SU-DHL-6 (cell line): ENCODE data around the gene LRRC46.

Experiments
- H2AFZ ChIP-seq: fragments of 200-600 bp; sonication (generic); 2 replicates; pipeline ENCODE4 v1.6.1; 2014; ENCODE audit warnings: low read depth, mild to moderate bottlenecking, moderate library complexity, mixed read lengths, antibody characterized with exemption, low read length; ENCODE audit not compliant: severe bottlenecking
- H3F3A ChIP-seq: fragments of 200-600 bp; shearing (Covaris generic); 2 replicates; pipeline ENCODE4 v1.6.0; 2016; ENCODE audit warnings: antibody characterized with exemption, mild to moderate bottlenecking; ENCODE audit not compliant: insufficient read depth
- H3K27ac ChIP-seq: fragments of 200-600 bp; sonication (generic); 2 replicates; pipeline ENCODE4 v1.5.1; 2016; ENCODE audit warnings: low read depth, mild to moderate bottlenecking, low read length, moderate library complexity, mixed read lengths
- H3K27me3 ChIP-seq: fragments of 200-600 bp; sonication (generic), shearing (Covaris generic); 2 replicates; pipeline ENCODE4 v1.6.0; 2014; ENCODE audit warnings: mild to moderate bottlenecking, low read length
- H3K36me3 ChIP-seq: fragments of 200-600 bp; sonication (generic); 2 replicates; pipeline ENCODE4 v1.6.1; 2014; ENCODE audit warnings: mild to moderate bottlenecking, low read length, mixed read lengths
- H3K4me2 ChIP-seq: fragments of 300-600, 200-600 bp; shearing (Covaris generic), sonication (generic); 2 replicates; pipeline ENCODE4 v1.6.0; 2014; ENCODE audit warnings: low read length, low read depth, mild to moderate bottlenecking; ENCODE audit not compliant: poor library complexity, severe bottlenecking
- H3K4me3 ChIP-seq: fragments of 200-600 bp; sonication (generic); 2 replicates; pipeline ENCODE4 v1.5.1; 2014; ENCODE audit warnings: antibody characterized with exemption, low read length, mild to moderate bottlenecking, mixed read lengths; ENCODE audit not compliant: insufficient read depth, poor library complexity, severe bottlenecking
- H3K79me2 ChIP-seq: fragments of 200-600 bp; sonication (generic); 2 replicates; pipeline ENCODE4 v1.6.1; 2014; ENCODE audit warnings: mild to moderate bottlenecking, low read length, moderate library complexity; ENCODE audit not compliant: insufficient read depth
- H3K9ac ChIP-seq: fragments of 200-600 bp; sonication (generic); 2 replicates; pipeline ENCODE4 v1.7.0; 2014; ENCODE audit warnings: mild to moderate bottlenecking, low read length
- H3K9me2 ChIP-seq: fragments of 200-600 bp; sonication (generic); replicated peaks from 2 replicates; pipeline ENCODE4 v1.6.1; 2014; ENCODE audit warnings: low read length; ENCODE audit not compliant: insufficient read depth
- H3K9me3 ChIP-seq: fragments of 200-600 bp; sonication (generic); 2 replicates; pipeline ENCODE4 v1.6.1; 2014; ENCODE audit warnings: low read length, mixed read lengths; ENCODE audit not compliant: insufficient read depth
- H4K20me1 ChIP-seq: fragments of 200-600 bp; sonication (generic); 2 replicates; pipeline ENCODE4 v1.6.1; 2014; ENCODE audit warnings: low read depth, mild to moderate bottlenecking, antibody characterized with exemption, low read length, moderate library complexity, mixed read lengths
- CTCF ChIP-seq: fragments of 200-600 bp; sonication (generic); IDR thresholded peaks from one replicate; pipeline ENCODE4 v1.5.1; 2017; ENCODE audit warnings: antibody characterized with exemption, mild to moderate bottlenecking, low read length, moderate library complexity; ENCODE audit not compliant: insufficient read depth, poor library complexity, severe bottlenecking
- EZH2phosphoT487 ChIP-seq: fragments of 200-600 bp; sonication (generic), shearing (Covaris generic); conservative IDR thresholded peaks from 2 replicates; pipeline ENCODE4 v1.6.1; 2018; ENCODE audit warnings: mild to moderate bottlenecking, antibody characterized with exemption, low read length, moderate library complexity, mixed read lengths

LRRC46 gene

GRCh38 chr17:47875011-47875985 lies 43.8 kb downstream of the LRRC46 start:
- Histone ChIP-seq H3K4me2 (no peak overlapping the region), H3K27ac (no peak overlapping the region), H2AFZ (no peak overlapping the region), H3K36me3 (no peaks in the 10 kb centered on the region), H3K27me3 (no peaks in the 10 kb centered on the region), H3K9me2 (no peaks in the 10 kb centered on the region), H4K20me1 (no peaks in the 10 kb centered on the region), H3F3A (no peaks in the 10 kb centered on the region), H3K9me3 (no peaks in the 10 kb centered on the region), H3K79me2 (no peaks in the 10 kb centered on the region), H3K4me3 (no peak overlapping the region), H3K9ac (no peak overlapping the region)
- TF ChIP-seq CTCF: no peak
- TF ChIP-seq EZH2phosphoT487: no peak

GRCh38 chr17:47877368-47878034 lies 46.0 kb downstream of the LRRC46 start:
- no peaks in the 10 kb centered on the region for H3K27me3 ChIP-seq
- no peak overlapping the region for H3K4me2 ChIP-seq
- H3F3A ChIP-seq: no peaks in the 10 kb centered on the region
- H3K79me2 ChIP-seq: no peaks in the 10 kb centered on the region
- H3K9me2 ChIP-seq: no peaks in the 10 kb centered on the region
- no peak overlapping the region for H3K9ac ChIP-seq
- TF ChIP-seq CTCF (no peak), EZH2phosphoT487 (no peak)
- no peaks in the 10 kb centered on the region for H4K20me1 ChIP-seq
- no peak overlapping the region for H3K4me3 ChIP-seq
- no peak overlapping the region for H2AFZ ChIP-seq
- no peaks in the 10 kb centered on the region for H3K36me3 ChIP-seq
- H3K27ac ChIP-seq: no peak overlapping the region
- no peaks in the 10 kb centered on the region for H3K9me3 ChIP-seq

GRCh38 chr17:47878203-47879027 lies 46.9 kb downstream of the LRRC46 start:
- Histone ChIP-seq H3F3A (no peaks in the 10 kb centered on the region), H3K9me2 (no peaks in the 10 kb centered on the region), H3K9me3 (no peaks in the 10 kb centered on the region), H4K20me1 (no peaks in the 10 kb centered on the region), H3K27ac (no peak overlapping the region), H3K9ac (no peak overlapping the region), H3K4me3 (no peak overlapping the region), H2AFZ (no peak overlapping the region), H3K36me3 (no peaks in the 10 kb centered on the region), H3K4me2 (no peak overlapping the region), H3K27me3 (no peaks in the 10 kb centered on the region), H3K79me2 (no peaks in the 10 kb centered on the region)
- TF ChIP-seq CTCF (no peak), EZH2phosphoT487 (no peak)
